ENCODE results near the gene GNAO1.

DNA sequence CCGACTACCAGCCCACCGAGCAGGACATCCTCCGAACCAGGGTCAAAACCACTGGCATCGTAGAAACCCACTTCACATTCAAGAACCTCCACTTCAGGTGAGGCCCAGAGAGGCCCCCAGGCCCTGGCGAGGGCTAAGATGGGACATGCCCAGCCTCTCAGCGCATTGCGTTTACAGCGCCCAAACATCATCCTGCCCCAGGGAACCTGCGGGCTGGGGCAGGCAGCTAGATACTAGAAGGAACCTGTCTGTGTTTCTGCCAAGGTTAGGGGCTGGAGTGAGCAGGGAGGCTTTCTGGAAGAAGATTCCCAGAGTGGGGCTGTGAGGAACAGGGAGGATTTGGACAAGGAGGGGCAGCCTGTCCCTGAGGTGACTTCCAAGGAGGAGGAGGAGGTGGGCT is 143.5 kb downstream of the GNAO1 start:
- TF ChIP-seq POLR2A (IDR thresholded peaks at IDR 0.05) (no peak), EP300 (IDR thresholded peaks at IDR 0.05) (no peak)
- TF ChIP-seq, protein P1, sequence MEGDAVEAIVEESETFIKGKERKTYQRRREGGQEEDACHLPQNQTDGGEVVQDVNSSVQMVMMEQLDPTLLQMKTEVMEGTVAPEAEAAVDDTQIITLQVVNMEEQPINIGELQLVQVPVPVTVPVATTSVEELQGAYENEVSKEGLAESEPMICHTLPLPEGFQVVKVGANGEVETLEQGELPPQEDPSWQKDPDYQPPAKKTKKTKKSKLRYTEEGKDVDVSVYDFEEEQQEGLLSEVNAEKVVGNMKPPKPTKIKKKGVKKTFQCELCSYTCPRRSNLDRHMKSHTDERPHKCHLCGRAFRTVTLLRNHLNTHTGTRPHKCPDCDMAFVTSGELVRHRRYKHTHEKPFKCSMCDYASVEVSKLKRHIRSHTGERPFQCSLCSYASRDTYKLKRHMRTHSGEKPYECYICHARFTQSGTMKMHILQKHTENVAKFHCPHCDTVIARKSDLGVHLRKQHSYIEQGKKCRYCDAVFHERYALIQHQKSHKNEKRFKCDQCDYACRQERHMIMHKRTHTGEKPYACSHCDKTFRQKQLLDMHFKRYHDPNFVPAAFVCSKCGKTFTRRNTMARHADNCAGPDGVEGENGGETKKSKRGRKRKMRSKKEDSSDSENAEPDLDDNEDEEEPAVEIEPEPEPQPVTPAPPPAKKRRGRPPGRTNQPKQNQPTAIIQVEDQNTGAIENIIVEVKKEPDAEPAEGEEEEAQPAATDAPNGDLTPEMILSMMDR (IDR thresholded peaks at IDR 0.05) = no peak
